ENCODE results near the gene RIN1. TPM values are rescaled to one million over a fixed set of nuclear protein-coding genes. Genes with fewer than 3 reads are reported as not detected.
A peak's percentile ranks its signal among the peaks of the same experiment; 100 is the strongest.

RIN1 gene
- polyA plus RNA-seq, 1 donor (not counting 4 experiments of a cell fraction or from before 2014, with no cell fraction given) = 10.6 TPM

DNA sequence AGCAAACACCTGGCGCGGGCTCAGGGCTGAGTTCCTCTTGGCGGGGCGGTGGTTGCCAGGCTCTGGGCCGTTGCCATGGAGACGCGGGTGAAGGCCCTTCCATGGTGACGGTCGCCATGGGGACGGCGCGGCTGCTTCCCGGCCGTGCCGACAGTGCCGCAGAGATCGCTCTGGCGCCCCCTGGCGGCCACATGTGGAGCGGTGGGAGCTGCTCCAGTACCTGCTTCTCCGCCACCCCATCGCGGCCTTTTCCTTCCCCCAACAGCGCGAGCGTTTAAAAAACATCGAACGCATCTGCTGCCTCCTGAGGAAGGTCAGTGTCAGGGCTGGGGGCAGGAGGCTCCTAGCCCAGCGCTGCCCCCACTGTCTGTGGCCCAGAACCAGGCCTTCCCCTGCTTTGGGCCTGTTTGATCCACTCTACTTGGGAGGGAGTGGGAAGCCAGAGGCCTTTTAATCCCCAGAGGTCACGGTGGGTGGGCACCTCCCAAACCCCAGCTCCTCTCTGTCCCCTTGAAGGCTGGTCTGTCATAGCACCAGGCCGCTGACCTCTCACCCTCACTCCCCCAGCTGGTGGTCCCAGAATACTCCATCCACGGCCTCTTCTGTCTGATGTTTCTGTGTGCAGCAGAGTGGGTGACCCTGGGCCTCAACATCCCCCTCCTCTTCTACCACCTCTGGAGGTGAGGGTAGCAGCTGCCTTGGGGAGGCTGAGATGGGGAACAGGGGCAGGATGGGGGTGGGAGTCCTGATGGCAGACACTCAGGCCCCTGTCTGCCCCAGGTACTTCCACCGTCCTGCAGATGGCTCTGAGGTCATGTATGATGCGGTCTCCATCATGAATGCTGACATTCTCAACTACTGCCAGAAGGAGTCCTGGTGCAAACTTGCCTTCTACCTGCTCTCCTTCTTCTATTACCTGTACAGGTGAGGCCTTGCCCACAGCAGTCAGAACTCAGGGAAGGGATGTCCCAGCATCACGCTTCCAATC lies 53.5 kb downstream of the RIN1 start:
- no peak overlapping the region for H3K9ac ChIP-seq (ENCODE audit: control insufficient read depth, extremely low read depth, insufficient read depth, low read length)
- H3K79me2 ChIP-seq (ENCODE audit: control insufficient read depth, insufficient read depth, low read length) = peaks cover 18% of the 10 kb centered on the region
- no peaks in the 10 kb centered on the region for H3K9me1 ChIP-seq (ENCODE audit: control insufficient read depth, extremely low read depth, insufficient read depth, low read length)
- no peak overlapping the region for H3K4me2 ChIP-seq (ENCODE audit: control insufficient read depth, extremely low read depth, insufficient read depth, low read depth, low read length)
- H4K20me1 ChIP-seq (ENCODE audit: control insufficient read depth, extremely low read depth, insufficient read depth, low read length) = peaks cover 6% of the 10 kb centered on the region
- dilution Hi-C loops (cut with MboI; ENCODE audit: extremely low pct_ligation_motif_present, low sequenced_read_pairs) = no loop called here
- no peaks in the 10 kb centered on the region for H3K27me3 ChIP-seq (ENCODE audit: control insufficient read depth, extremely low read depth, insufficient read depth, low read length)
- peaks cover 3% of the 10 kb centered on the region for H3K4me1 ChIP-seq (ENCODE audit: control insufficient read depth, extremely low read depth, insufficient read depth, low read length)
- H3K27ac ChIP-seq (ENCODE audit: control insufficient read depth, insufficient read depth, low read length) = no peak overlapping the region
- peaks cover 9 to 13% of the 10 kb centered on the region in 2 experiments for H3K36me3 ChIP-seq (ENCODE audit: control insufficient read depth in 2 of 2, extremely low read depth in 1 of 2, insufficient read depth in 2 of 2, low read length in 2 of 2)
- no peak overlapping the region for H3K4me3 ChIP-seq (ENCODE audit: control insufficient read depth in 2 of 3, extremely low read depth in 1 of 3, insufficient read depth in 2 of 3, low read depth in 1 of 3, low read length in 3 of 3)
- FAIRE-seq (peak; percentile 53), DNase-seq (ENCODE audit: low read depth, low spot score) (peak; percentile 69)
- no peaks in the 10 kb centered on the region for H3K9me3 ChIP-seq (ENCODE audit: control insufficient read depth, low read depth, low read length)
- no peak overlapping the region for H2AFZ ChIP-seq (ENCODE audit: control insufficient read depth, low read length)
- TF ChIP-seq EZH2 (IDR thresholded peaks at IDR 0.05; ENCODE audit: low read length) = no peak
- TF ChIP-seq, protein P1, sequence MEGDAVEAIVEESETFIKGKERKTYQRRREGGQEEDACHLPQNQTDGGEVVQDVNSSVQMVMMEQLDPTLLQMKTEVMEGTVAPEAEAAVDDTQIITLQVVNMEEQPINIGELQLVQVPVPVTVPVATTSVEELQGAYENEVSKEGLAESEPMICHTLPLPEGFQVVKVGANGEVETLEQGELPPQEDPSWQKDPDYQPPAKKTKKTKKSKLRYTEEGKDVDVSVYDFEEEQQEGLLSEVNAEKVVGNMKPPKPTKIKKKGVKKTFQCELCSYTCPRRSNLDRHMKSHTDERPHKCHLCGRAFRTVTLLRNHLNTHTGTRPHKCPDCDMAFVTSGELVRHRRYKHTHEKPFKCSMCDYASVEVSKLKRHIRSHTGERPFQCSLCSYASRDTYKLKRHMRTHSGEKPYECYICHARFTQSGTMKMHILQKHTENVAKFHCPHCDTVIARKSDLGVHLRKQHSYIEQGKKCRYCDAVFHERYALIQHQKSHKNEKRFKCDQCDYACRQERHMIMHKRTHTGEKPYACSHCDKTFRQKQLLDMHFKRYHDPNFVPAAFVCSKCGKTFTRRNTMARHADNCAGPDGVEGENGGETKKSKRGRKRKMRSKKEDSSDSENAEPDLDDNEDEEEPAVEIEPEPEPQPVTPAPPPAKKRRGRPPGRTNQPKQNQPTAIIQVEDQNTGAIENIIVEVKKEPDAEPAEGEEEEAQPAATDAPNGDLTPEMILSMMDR (optimal IDR thresholded peaks at IDR 0.05 in 1 of 3, IDR thresholded peaks at IDR 0.05 in 1 of 3, conservative IDR thresholded peaks at IDR 0.05 in 1 of 3; ENCODE audit: extremely low read depth in 1 of 3, insufficient read depth in 2 of 3, low read length in 3 of 3) = peak; percentile 87 to 98 (median 97)

Small RNA genes within 50 kb of the gene (small RNA-seq; reads per million reads assigned to genes)
- 0 reads per million in 3 experiments for gene RF00017 (ENCODE audit: insufficient read length in 3 of 3, low read depth in 3 of 3, low replicate concordance in 1 of 3)

Other genes with a start within 250 kb of the RIN1 start
- 9.3 to 19.1 TPM (median 14.1 TPM) in 3 replicates for gene KLC2, start 78.7 kb downstream of the RIN1 start, polyA plus RNA-seq
- 133 to 213 TPM (median 187 TPM) in 3 replicates for gene RAB1B, start 67.8 kb downstream of the RIN1 start, polyA plus RNA-seq
- 0.17 to 0.25 TPM (median 0.18 TPM) in 3 replicates for gene CNIH2, start 58.3 kb downstream of the RIN1 start, polyA plus RNA-seq
- gene YIF1A, start 47.3 kb downstream of the RIN1 start, polyA plus RNA-seq = 80.3 to 157 TPM (median 87.5 TPM) in 3 replicates
- 0.05 to 0.18 TPM in 2 of 3 replicates, not detected in the other for gene TMEM151A, start 44.5 kb downstream of the RIN1 start, polyA plus RNA-seq
- 0.02 to 0.40 TPM (median 0.12 TPM) in 3 replicates for gene CD248, start 19.4 kb downstream of the RIN1 start, polyA plus RNA-seq
- gene BRMS1, start 8.7 kb upstream of the RIN1 start, polyA plus RNA-seq = 61.4 to 65.8 TPM (median 64.8 TPM) in 3 replicates
- gene B4GAT1, start 11.2 kb upstream of the RIN1 start, polyA plus RNA-seq = 5.2 to 6.0 TPM (median 5.7 TPM) in 3 replicates
- 1.3 to 2.7 TPM (median 1.7 TPM) in 3 replicates for gene SLC29A2, start 35.3 kb upstream of the RIN1 start, polyA plus RNA-seq
- 0.03 TPM in 1 of 3 replicates, not detected in the others for gene NPAS4, start 84.6 kb upstream of the RIN1 start, polyA plus RNA-seq
- 31.1 to 51.7 TPM (median 43.9 TPM) in 3 replicates for gene MRPL11, start 102.4 kb upstream of the RIN1 start, polyA plus RNA-seq
- gene PELI3, start 130.5 kb upstream of the RIN1 start, polyA plus RNA-seq = 2.1 to 3.2 TPM (median 2.8 TPM) in 3 replicates
- gene DPP3, start 144.0 kb upstream of the RIN1 start, polyA plus RNA-seq = 57.9 to 75.1 TPM (median 64.5 TPM) in 3 replicates
- 11.7 to 14.6 TPM (median 14.6 TPM) in 3 replicates for gene BBS1, start 174.2 kb upstream of the RIN1 start, polyA plus RNA-seq
- gene ZDHHC24, start 209.6 kb upstream of the RIN1 start, polyA plus RNA-seq = 4.8 to 8.2 TPM (median 5.9 TPM) in 3 replicates
- gene ACTN3, start 210.5 kb upstream of the RIN1 start, polyA plus RNA-seq = not detected in 3 replicates
- gene CTSF, start 232.2 kb upstream of the RIN1 start, polyA plus RNA-seq = 3.2 to 5.8 TPM (median 3.3 TPM) in 3 replicates

Data from keratinocyte (primary cell).